NT2/D1 (cell line): Measurements from ENCODE around the gene SLC45A3.

Source experiments
- YY1 ChIP-seq: IDR thresholded peaks from 2 replicates; pipeline ENCODE4 v1.6.1; 2011; ENCODE audit not compliant: insufficient read length, insufficient read depth
- ZNF274 ChIP-seq: IDR thresholded peaks from 2 replicates; pipeline ENCODE4 v1.6.1; 2011; ENCODE audit warnings: mild to moderate bottlenecking, low read depth, low read length

DNA sequence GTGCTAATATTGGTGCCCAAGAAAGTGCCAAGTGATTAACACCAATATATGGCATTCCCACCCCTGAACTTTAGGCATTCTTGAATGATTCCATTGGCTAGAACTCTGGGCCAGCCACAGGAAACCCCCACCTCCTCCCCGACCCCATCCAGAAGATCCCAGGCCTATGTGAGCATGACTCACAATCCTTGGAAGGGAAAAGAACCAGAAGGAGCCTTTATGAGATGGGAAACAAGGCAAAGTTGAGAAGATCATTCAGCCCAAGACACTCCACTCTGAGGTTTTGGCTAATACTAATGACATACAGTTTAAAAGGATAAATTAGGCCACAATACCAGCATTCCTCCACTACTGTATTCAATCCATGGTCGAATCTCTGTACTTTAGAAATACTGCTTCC is 70.3 kb downstream of the SLC45A3 start:
- TF ChIP-seq ZNF274 (no peak), YY1 (no peak)
